ELF-1 (cell line): ENCODE results near the gene LGALS12.

Source experiments
- DNase-seq: peaks from one replicate; pipeline ENCODE4 v3.0.0-alpha.2; 2016; ENCODE audit warnings: low read depth, low spot score

The LGALS12 gene

GRCh38 chr11:63560506-63561180, 54.8 kb downstream of the LGALS12 start:
- no peak for DNase-seq

- DNase-seq: no peak
Measured at GRCh38 chr11:63563201-63564055, 57.5 kb downstream of the LGALS12 start, which contains the start of gene PLAAT2. Gene PLAAT2 (minus strand): TSS chr11:63563379. CDS start chr11:63563324, 55 bp downstream.

- DNase-seq: no peak
Measured at GRCh38 chr11:63564056-63564774, 58.3 kb downstream of the LGALS12 start.

GRCh38 chr11:63564784-63565350, 59.0 kb downstream of the LGALS12 start:
- no peak for DNase-seq
